Body of pancreas (tissue), 4 donors: ENCODE measurements around the gene C2orf49.

Source experiments
- POLR2A ChIP-seq, 3 donors: fragments of 450-650 bp; IDR thresholded peaks; one replicate each; pipeline ENCODE4 v1.6.1; 2016; ENCODE audit warnings: antibody characterized with exemption in 3 of 3, mild to moderate bottlenecking in 2 of 3
- TF ChIP-seq, protein P1 (sequence below), 7 experiments: fragments of 450-650 bp in 4 of 7; fragments of 200-600 bp in 3 of 7; sonication (generic) in 3 of 7; IDR thresholded peaks; one replicate each; pipeline ENCODE4 v1.5.1; 2016 to 2019; ENCODE audit warnings: antibody characterized with exemption in 7 of 7

DNA sequence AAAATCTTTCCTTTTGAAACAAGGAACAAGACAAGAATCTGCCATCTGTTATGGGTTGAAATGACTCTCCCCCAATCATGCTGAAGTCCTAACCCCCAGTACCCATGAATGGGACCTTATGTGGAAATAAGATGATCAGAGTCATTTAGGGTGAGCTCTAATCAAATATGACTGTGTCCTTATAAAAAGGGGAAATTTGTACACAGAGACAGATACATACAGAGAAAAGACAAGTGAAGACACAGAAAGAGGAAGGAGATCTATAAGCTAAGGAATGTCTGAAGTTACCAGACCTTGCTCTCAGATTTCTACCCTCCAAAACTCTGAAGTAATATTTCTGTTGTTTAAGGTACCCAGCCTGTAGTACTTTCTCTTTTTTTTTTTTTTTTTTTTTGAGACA is 23.5 kb upstream of the C2orf49 start:
- TF ChIP-seq, protein P1, sequence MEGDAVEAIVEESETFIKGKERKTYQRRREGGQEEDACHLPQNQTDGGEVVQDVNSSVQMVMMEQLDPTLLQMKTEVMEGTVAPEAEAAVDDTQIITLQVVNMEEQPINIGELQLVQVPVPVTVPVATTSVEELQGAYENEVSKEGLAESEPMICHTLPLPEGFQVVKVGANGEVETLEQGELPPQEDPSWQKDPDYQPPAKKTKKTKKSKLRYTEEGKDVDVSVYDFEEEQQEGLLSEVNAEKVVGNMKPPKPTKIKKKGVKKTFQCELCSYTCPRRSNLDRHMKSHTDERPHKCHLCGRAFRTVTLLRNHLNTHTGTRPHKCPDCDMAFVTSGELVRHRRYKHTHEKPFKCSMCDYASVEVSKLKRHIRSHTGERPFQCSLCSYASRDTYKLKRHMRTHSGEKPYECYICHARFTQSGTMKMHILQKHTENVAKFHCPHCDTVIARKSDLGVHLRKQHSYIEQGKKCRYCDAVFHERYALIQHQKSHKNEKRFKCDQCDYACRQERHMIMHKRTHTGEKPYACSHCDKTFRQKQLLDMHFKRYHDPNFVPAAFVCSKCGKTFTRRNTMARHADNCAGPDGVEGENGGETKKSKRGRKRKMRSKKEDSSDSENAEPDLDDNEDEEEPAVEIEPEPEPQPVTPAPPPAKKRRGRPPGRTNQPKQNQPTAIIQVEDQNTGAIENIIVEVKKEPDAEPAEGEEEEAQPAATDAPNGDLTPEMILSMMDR (IDR thresholded peaks at IDR 0.05), result no peak
- TF ChIP-seq POLR2A (IDR thresholded peaks at IDR 0.05), result no peak
